A673 (cell line): ENCODE measurements around the gene LRRC27.

Experiments used
- CTCF ChIP-seq: fragments of 300-800, 200-600 bp; sonication (generic); conservative IDR thresholded peaks from 2 replicates; pipeline ENCODE4 v1.5.1; 2017; ENCODE audit warnings: low read depth, mild to moderate bottlenecking, antibody characterized with exemption, low read length, moderate library complexity, mixed read lengths
- EZH2 ChIP-seq: fragments of 200-600 bp; sonication (generic); IDR thresholded peaks from 2 replicates; pipeline ENCODE4 v1.6.1; 2017; ENCODE audit warnings: borderline replicate concordance, low read depth, mild to moderate bottlenecking, mixed read lengths, antibody characterized with exemption, low read length; ENCODE audit not compliant: poor library complexity, severe bottlenecking

GRCh38 chr10:132407846-132408278 lies 75.9 kb downstream of the LRRC27 start:
- TF ChIP-seq CTCF, result no peak
- TF ChIP-seq EZH2, result no peak
